B cell (primary cell): ENCODE results near the gene LIMD2. TPM values are rescaled to one million over a fixed set of nuclear protein-coding genes. Genes with fewer than 3 reads are reported as not detected.

ENCODE experiments used
- ATAC-seq: fragments of 200-7000 bp; cut with Tn5 transposase; one replicate; pipeline ENCODE4 v1.10.0; 2021; ENCODE audit warnings: low read depth, mild to moderate bottlenecking, moderate number of reproducible peaks, moderate library complexity
- CTCF ChIA-PET: fragments of 350-600 bp; sonication (Branson Sonifier 250); formaldehyde crosslinking; loops from one replicate; lab custom pipeline; 2021; ENCODE audit warnings: antibody characterized with exemption, inconsistent platforms; lab: Charles Lee
- POLR2A ChIA-PET: fragments of 350-600 bp; sonication (Branson Sonifier 250); formaldehyde crosslinking; loops from one replicate; lab custom pipeline; 2021; ENCODE audit warnings: antibody characterized with exemption; lab: Charles Lee
- DNase-seq: peaks from one replicate; pipeline ENCODE4 v3.0.0; 2013
- H2AFZ ChIP-seq: 2 replicates; pipeline ENCODE4 v1.6.1; 2012; ENCODE audit warnings: mild to moderate bottlenecking, low read depth, low read length; ENCODE audit not compliant: insufficient read depth, poor library complexity, severe bottlenecking
- H3K27ac ChIP-seq, 2 donors: 1 replicate in 1 of 2; 2 replicates in 1 of 2; pipeline ENCODE4 v1.5.1; 2012 to 2013; ENCODE audit warnings: low read length in 2 of 2, mild to moderate bottlenecking in 2 of 2, moderate library complexity in 1 of 2
- H3K27me3 ChIP-seq, 4 experiments: fragments of 200-600 bp in 1 of 4; sonication (generic) in 1 of 4; replicated peaks in 1 of 4; 1 replicate in 2 of 4; 2 replicates in 2 of 4; pipeline versions ENCODE4 v1.6.1 to v1.7.0; 2013 to 2016; ENCODE audit warnings: low read length in 3 of 4, mild to moderate bottlenecking in 2 of 4, mixed read lengths in 1 of 4, moderate library complexity in 1 of 4; ENCODE audit not compliant: insufficient read depth in 4 of 4, control insufficient read depth in 3 of 4; ENCODE audit errors: control extremely low read depth in 1 of 4
- H3K36me3 ChIP-seq, 2 experiments: replicated peaks in 1 of 2; 1 replicate in 1 of 2; 2 replicates in 1 of 2; pipeline versions ENCODE4 v1.6.1 to v1.7.1; 2013; ENCODE audit warnings: low read length in 1 of 2; ENCODE audit not compliant: insufficient read depth in 2 of 2, control insufficient read depth in 1 of 2; ENCODE audit errors: control extremely low read depth in 1 of 2, extremely low read depth in 1 of 2
- H3K4me1 ChIP-seq, 2 donors: fragments of 200-600 bp in 1 of 2; sonication (generic) in 1 of 2; 1 replicate in 1 of 2; 2 replicates in 1 of 2; pipeline versions ENCODE4 v1.5.1 to v1.6.1; 2013 to 2017; ENCODE audit warnings: low read length in 2 of 2; ENCODE audit not compliant: control insufficient read depth in 2 of 2, insufficient read depth in 2 of 2
- H3K4me2 ChIP-seq: replicated peaks from 2 replicates; pipeline ENCODE3; 2012; ENCODE audit warnings: mild to moderate bottlenecking, low read depth, low read length; ENCODE audit not compliant: poor library complexity, severe bottlenecking
- H3K4me3 ChIP-seq, 5 experiments: fragments of 200-600 bp in 1 of 5; sonication (generic) in 1 of 5; 1 replicate in 3 of 5; 2 replicates in 2 of 5; pipeline versions ENCODE4 v1.5.1 to v1.7.0; 2011 to 2016; ENCODE audit warnings: low read length in 4 of 5, mild to moderate bottlenecking in 4 of 5, low read depth in 2 of 5, control low read depth in 1 of 5, moderate library complexity in 1 of 5; ENCODE audit not compliant: insufficient read depth in 1 of 5; ENCODE audit errors: control extremely low read depth in 1 of 5, extremely low read depth in 1 of 5
- H3K79me2 ChIP-seq: fragments of 200-600 bp; sonication (generic); one replicate; pipeline ENCODE4 v1.6.0; 2016; ENCODE audit warnings: low read length; ENCODE audit not compliant: control insufficient read depth, insufficient read depth
- H3K9ac ChIP-seq: fragments of 200-600 bp; sonication (generic); 2 replicates; pipeline ENCODE4 v1.6.1; 2017; ENCODE audit warnings: mild to moderate bottlenecking, low read length, moderate library complexity
- H3K9me3 ChIP-seq, 3 donors: one replicate each; pipeline versions ENCODE4 v1.6.1 to v1.7.1; 2013; ENCODE audit warnings: low read length in 2 of 3; ENCODE audit not compliant: control insufficient read depth in 2 of 3, insufficient read depth in 1 of 3; ENCODE audit errors: control extremely low read depth in 1 of 3
- H4K20me1 ChIP-seq: 2 replicates; pipeline ENCODE4 v1.6.0; 2012; ENCODE audit warnings: mild to moderate bottlenecking, low read length; ENCODE audit not compliant: insufficient read depth, control insufficient read depth, poor library complexity, severe bottlenecking
- H3K27ac Mint-ChIP-seq: one replicate; pipeline ENCODE4 v1.8.0; 2021; ENCODE audit warnings: mixed read lengths
- H3K27me3 Mint-ChIP-seq: one replicate; pipeline ENCODE4 v1.8.0; 2021; ENCODE audit warnings: mixed read lengths
- H3K4me1 Mint-ChIP-seq: one replicate; pipeline ENCODE4 v1.8.0; 2021; ENCODE audit warnings: mixed read lengths
- H3K4me3 Mint-ChIP-seq: one replicate; pipeline ENCODE4 v1.8.0; 2021; ENCODE audit warnings: mixed read lengths
- H3K9me3 Mint-ChIP-seq: one replicate; pipeline ENCODE4 v1.8.0; 2022; ENCODE audit warnings: mixed read lengths; ENCODE audit not compliant: insufficient read depth
- EZH2 ChIP-seq: IDR thresholded peaks from 2 replicates; pipeline ENCODE4 v1.6.1; 2012; ENCODE audit warnings: borderline replicate concordance, low read depth, mild to moderate bottlenecking, moderate library complexity, low read length; ENCODE audit not compliant: insufficient read depth, poor library complexity, severe bottlenecking
- WGBS: methylation state at CpG from one replicate; pipeline ENCODE4 v1.1.5; 2013; ENCODE audit warnings: missing lambda C conversion rate; ENCODE audit not compliant: insufficient coverage; 5-methylcytosine and 5-hydroxymethylcytosine counted together
- intact Hi-C: fragments of 100-400 bp; cut with micrococcal nuclease; formaldehyde crosslinking; loops from one replicate; pipeline ENCODE4 v1.10.0; 2022
- polyA plus RNA-seq: library from polyadenylated mRNA; depleted of rRNA; stranded (reverse); fragments of >200 nt; gene quantifications from 2 replicates; pipeline ENCODE4 v1.2.3, GENCODE V29; 2012
- total RNA-seq, 2 donors: library from RNA; stranded (reverse); fragments of 120-200 nt in 1 of 2; gene quantifications; 1 replicate in 1 of 2; 2 replicates in 1 of 2; pipeline versions ENCODE4 v1.2.3 to v1.2.4, GENCODE V29; 2013 to 2022
- TF ChIP-seq, protein P1 (sequence below): fragments of 200-600 bp; IDR thresholded peaks from one replicate; pipeline ENCODE4 v1.8.0; 2022; ENCODE audit warnings: antibody characterized with exemption, mild to moderate bottlenecking

Gene LIMD2
- total and polyA plus RNA-seq, 2 donors (not counting 1 experiment from before 2014, with no cell fraction given), result 587 to 1,396 TPM

DNA sequence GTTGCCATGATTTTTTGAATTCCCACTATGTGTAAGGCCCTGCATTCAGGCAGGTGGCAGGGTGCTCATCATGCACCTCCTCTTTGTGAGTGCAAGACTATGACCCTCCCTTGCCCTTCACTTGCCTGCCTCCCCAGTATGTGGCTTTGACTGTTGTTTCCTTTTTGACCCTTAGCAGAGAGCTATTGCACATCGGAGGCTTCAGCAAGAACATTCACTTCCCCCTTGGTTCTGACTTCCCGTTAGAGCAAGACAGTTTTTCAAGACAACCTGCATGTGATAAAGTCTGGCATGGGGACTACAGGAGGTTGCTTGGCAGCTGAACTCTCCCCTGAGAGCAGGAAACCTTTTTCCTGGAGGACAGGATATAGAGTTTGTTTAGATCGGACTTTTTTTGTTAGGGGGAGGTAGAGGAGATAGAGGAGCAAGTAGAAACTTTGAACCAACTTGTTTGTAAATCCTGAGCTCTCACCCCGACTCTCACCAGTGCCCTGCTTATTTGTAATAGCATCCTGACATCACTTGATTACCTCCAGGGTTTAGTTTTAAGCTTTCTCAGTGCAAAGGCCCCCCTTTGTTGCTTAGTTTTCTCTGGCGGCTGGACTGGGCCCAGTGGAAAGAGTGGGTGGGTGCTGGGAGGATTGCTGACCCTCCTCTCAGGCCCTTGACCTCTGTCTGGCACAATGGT, 34.3 kb downstream of the LIMD2 start:
- no peaks in the 10 kb centered on the region for H3K9me3 Mint-ChIP-seq
- Histone ChIP-seq H2AFZ (peak overlapping the region; percentile 57), H3K79me2 (peaks cover 12% of the 10 kb centered on the region), H3K36me3 (peaks cover 17 to 46% of the 10 kb centered on the region in 2 experiments), H3K4me3 (no peak overlapping the region), H3K4me2 (peak overlapping the region; percentile 48), H3K27ac (peak overlapping the region; percentile 71 to 76), H4K20me1 (no peaks in the 10 kb centered on the region), H3K9ac (peak overlapping the region; percentile 29), H3K27me3 (no peaks in the 10 kb centered on the region), H3K9me3 (no peaks in the 10 kb centered on the region), H3K4me1 (peaks cover 28 to 40% of the 10 kb centered on the region in 2 donors)
- ChIA-PET POLR2A (interaction anchor here (0.6 to 1.7 kb wide), 7 partner anchors 15 to 70 kb away, joined by 3 to 7 read pairs (median 3); partner anchors contain the start of gene MAP3K3), CTCF (interaction anchor here (0.7 to 2.6 kb wide), 10 partner anchors 9 to 259 kb away, joined by 3 to 10 read pairs (median 3); no protein-coding TSS in a partner anchor)
- TF ChIP-seq EZH2, result no peak
- TF ChIP-seq, protein P1, sequence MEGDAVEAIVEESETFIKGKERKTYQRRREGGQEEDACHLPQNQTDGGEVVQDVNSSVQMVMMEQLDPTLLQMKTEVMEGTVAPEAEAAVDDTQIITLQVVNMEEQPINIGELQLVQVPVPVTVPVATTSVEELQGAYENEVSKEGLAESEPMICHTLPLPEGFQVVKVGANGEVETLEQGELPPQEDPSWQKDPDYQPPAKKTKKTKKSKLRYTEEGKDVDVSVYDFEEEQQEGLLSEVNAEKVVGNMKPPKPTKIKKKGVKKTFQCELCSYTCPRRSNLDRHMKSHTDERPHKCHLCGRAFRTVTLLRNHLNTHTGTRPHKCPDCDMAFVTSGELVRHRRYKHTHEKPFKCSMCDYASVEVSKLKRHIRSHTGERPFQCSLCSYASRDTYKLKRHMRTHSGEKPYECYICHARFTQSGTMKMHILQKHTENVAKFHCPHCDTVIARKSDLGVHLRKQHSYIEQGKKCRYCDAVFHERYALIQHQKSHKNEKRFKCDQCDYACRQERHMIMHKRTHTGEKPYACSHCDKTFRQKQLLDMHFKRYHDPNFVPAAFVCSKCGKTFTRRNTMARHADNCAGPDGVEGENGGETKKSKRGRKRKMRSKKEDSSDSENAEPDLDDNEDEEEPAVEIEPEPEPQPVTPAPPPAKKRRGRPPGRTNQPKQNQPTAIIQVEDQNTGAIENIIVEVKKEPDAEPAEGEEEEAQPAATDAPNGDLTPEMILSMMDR, result no peak
- WGBS, result 13% methylated on average over 2 of the region's 5 CpGs
- peak; percentile 66 for DNase-seq
- intact Hi-C loops, result loop anchor here (5.0 kb wide), 1 partner anchor 43 kb away; the partner anchor contains the start of gene MAP3K3
- H3K27me3 Mint-ChIP-seq, result no peaks in the 10 kb centered on the region
- ATAC-seq, result peak; percentile 84
- H3K4me1 Mint-ChIP-seq, result peaks cover 37% of the 10 kb centered on the region
- H3K4me3 Mint-ChIP-seq, result peak overlapping the region; percentile 77
- peak overlapping the region; percentile 96 for H3K27ac Mint-ChIP-seq

DNA sequence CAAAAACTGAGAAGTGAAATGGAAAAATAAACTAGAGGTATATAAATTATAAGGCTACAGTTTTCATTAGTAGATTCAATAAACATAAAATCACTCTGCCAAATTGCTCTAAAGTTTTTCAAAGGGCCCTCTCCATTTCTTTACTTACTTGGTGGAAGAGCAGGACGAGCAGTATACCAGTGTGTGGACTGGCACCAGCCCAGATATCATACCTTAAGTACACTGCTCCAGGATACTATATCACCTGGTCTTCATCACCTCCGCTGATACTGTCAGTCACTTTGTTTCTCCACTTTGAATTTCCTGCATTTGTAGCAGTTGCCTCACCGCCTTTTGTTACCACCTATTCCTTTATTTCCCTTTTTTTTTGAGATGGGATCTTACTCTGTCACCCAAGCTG, 40.1 kb downstream of the LIMD2 start:
- CTCF ChIA-PET, result no interaction called here
- H3K4me1 Mint-ChIP-seq, result peaks cover 7% of the 10 kb centered on the region
- no peak overlapping the region for H3K4me3 Mint-ChIP-seq
- no peak for DNase-seq
- no peak for TF ChIP-seq EZH2
- TF ChIP-seq, protein P1, result no peak
- ATAC-seq, result no peak
- H3K4me3 ChIP-seq, result no peak overlapping the region
- H3K36me3 ChIP-seq, result peaks cover 8 to 44% of the 10 kb centered on the region in 2 experiments
- POLR2A ChIA-PET, result interaction anchor here (0.7 kb wide), 1 partner anchor 32 kb away, joined by 3 read pairs; no protein-coding TSS in a partner anchor
- no peaks in the 10 kb centered on the region for H3K27me3 ChIP-seq
- peaks cover 4% of the 10 kb centered on the region for H3K79me2 ChIP-seq
- H3K9ac ChIP-seq, result no peak overlapping the region
- no peak overlapping the region for H3K4me2 ChIP-seq
- H4K20me1 ChIP-seq, result no peaks in the 10 kb centered on the region
- no peaks in the 10 kb centered on the region for H3K27me3 Mint-ChIP-seq
- H3K27ac ChIP-seq, result no peak overlapping the region
- WGBS, result 94% methylated on average over 3 of the region's 3 CpGs
- H3K9me3 Mint-ChIP-seq, result no peaks in the 10 kb centered on the region
- H2AFZ ChIP-seq, result no peak overlapping the region
- intact Hi-C loops, result no loop called here
- peaks cover 0 to 4% of the 10 kb centered on the region in 2 donors for H3K4me1 ChIP-seq
- no peaks in the 10 kb centered on the region for H3K9me3 ChIP-seq
- H3K27ac Mint-ChIP-seq, result no peak overlapping the region
